Panc1 (cell line): ENCODE results near the gene HNRNPDL. TPM values are rescaled to one million over a fixed set of nuclear protein-coding genes. Genes with fewer than 3 reads are reported as not detected.

Source experiments
- ATAC-seq: fragments of 200-7000 bp; cut with Tn5 transposase; 2 replicates; pipeline ENCODE4 v1.9.1; 2020; ENCODE audit warnings: mild to moderate bottlenecking, moderate library complexity
- BruUV-seq: library from RNA; stranded (reverse); fragments of 400-500 nt; replicated peaks from 2 replicates; lab custom pipeline; 2021; lab: Mats Ljungman, UMichigan
- CTCF ChIA-PET: fragments of 300-600 bp; sonication (Branson Sonifier 250); formaldehyde crosslinking; loops from one replicate; lab custom pipeline; 2022; ENCODE audit warnings: antibody characterized with exemption; lab: Charles Lee
- POLR2A ChIA-PET: fragments of 300-600 bp; sonication (Branson Sonifier 250); formaldehyde crosslinking; loops from one replicate; lab custom pipeline; 2022; ENCODE audit warnings: antibody characterized with exemption; lab: Charles Lee
- DNase-seq: peaks from one replicate; pipeline ENCODE4 v3.0.0-alpha.2; 2010; ENCODE audit warnings: low read depth, low spot score
- H3K27ac ChIP-seq: 2 replicates; pipeline ENCODE4 v1.5.1; 2011; ENCODE audit warnings: mild to moderate bottlenecking, low read length, inconsistent platforms
- H3K27me3 ChIP-seq: fragments of 200-500 bp; sonication (Bioruptor generic); 2 replicates; pipeline ENCODE4 v1.6.0; 2014; ENCODE audit warnings: low read length, inconsistent platforms; ENCODE audit not compliant: control insufficient read depth, insufficient read depth
- H3K36me3 ChIP-seq: fragments of 200-500 bp; sonication (Bioruptor generic); 2 replicates; pipeline ENCODE4 v1.5.1; 2014; ENCODE audit warnings: inconsistent platforms, mild to moderate bottlenecking, low read length, moderate library complexity; ENCODE audit not compliant: control insufficient read depth, insufficient read depth
- H3K4me1 ChIP-seq: 2 replicates; pipeline ENCODE4 v1.5.1; 2011; ENCODE audit warnings: inconsistent platforms, mild to moderate bottlenecking, low read length, moderate library complexity; ENCODE audit not compliant: control insufficient read depth, insufficient read depth
- H3K4me3 ChIP-seq, 2 experiments: 2 replicates each; pipeline ENCODE4 v1.5.1; 2011 to 2012; ENCODE audit warnings: low read depth in 2 of 2, low read length in 2 of 2, mild to moderate bottlenecking in 2 of 2, inconsistent platforms in 1 of 2, moderate library complexity in 1 of 2
- H3K9me3 ChIP-seq: fragments of 200-500 bp; sonication (Bioruptor generic); 2 replicates; pipeline ENCODE4 v1.5.1; 2014; ENCODE audit warnings: low read depth, mild to moderate bottlenecking, inconsistent platforms, low read length, moderate library complexity; ENCODE audit not compliant: control insufficient read depth, insufficient read depth
- POLR2AphosphoS5 ChIP-seq: IDR thresholded peaks from 2 replicates; pipeline ENCODE4 v1.6.1; 2012; ENCODE audit warnings: mild to moderate bottlenecking, low read depth, low read length, moderate library complexity
- SIN3A ChIP-seq: IDR thresholded peaks from 2 replicates; pipeline ENCODE4 v1.6.1; 2012; ENCODE audit warnings: low read depth, mild to moderate bottlenecking, low read length, moderate library complexity, borderline replicate concordance; ENCODE audit not compliant: insufficient read depth
- TCF7L2 ChIP-seq: IDR thresholded peaks from 2 replicates; pipeline ENCODE4 v1.6.1; 2011; ENCODE audit warnings: mild to moderate bottlenecking, low read depth, low read length, inconsistent platforms
- in situ Hi-C: cut with HindIII; loops from 2 replicates; pipeline ENCODE4 v1.10.0; 2016; ENCODE audit warnings: low sequenced_read_pairs, low pct_unique_long_range_greater_than_20kb
- intact Hi-C: fragments of 100-400 bp; cut with micrococcal nuclease; formaldehyde crosslinking; loops from one replicate; pipeline ENCODE4 v1.10.0; 2022; ENCODE audit not compliant: unreplicated experiment
- total RNA-seq: library from RNA; stranded (reverse); gene quantifications from one replicate; pipeline ENCODE4 v1.2.1, GENCODE V29; 2021; ENCODE audit not compliant: unreplicated experiment
- TF ChIP-seq, protein P1 (sequence below): fragments of 450-650 bp; IDR thresholded peaks from 2 replicates; pipeline ENCODE4 v1.5.1; 2017; ENCODE audit warnings: mild to moderate bottlenecking
- TF ChIP-seq, protein P2 (sequence below), 2 experiments: IDR thresholded peaks; 2 replicates each; pipeline ENCODE4 v1.6.1; 2011 to 2012; ENCODE audit warnings: low read depth in 2 of 2, control low read depth in 1 of 2, low read length in 1 of 2, mild to moderate bottlenecking in 1 of 2, moderate library complexity in 1 of 2; ENCODE audit not compliant: insufficient read depth in 1 of 2

HNRNPDL gene
- total RNA-seq, 1 experiment from 2014 or later: 146 TPM

DNA sequence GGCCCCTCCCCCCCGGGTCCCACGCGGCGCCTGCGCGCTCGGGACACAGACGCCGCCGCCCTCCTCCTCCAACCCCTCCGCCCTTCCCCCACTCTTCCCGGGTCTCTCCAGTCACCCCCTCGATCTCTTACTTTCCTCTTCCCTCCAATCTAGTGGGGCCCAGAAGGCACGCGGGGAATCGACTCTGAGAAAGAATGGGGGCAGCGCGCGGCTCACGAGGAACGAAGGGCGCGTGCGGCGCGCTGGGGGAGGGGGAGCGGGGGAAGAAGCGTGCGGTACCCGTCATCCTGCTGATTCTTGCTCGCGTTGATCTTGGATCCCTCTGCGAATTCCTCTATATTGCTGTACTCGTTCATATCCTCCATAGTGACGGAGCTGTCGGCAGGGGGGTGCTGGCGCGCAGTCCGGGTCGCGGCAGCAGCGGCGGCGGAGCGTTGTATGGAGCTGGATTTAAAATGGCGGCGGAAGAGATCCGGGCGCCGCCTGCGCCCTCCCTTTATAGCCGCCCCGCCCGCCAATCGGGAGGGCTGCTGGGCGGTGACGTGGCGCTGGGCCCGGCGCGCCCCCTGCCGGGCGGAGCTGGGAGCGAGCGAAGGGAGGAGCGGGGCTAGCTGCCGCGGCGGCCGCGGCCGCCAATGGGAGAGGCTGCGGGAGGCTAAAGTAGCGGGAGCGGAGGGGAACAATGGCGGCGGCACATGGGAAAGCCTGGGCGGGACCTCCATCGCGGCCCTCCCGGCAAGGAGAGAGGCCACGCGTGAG, 1.1 kb downstream of the HNRNPDL start:
- H3K4me1 ChIP-seq: peaks cover 20% of the 10 kb centered on the region
- ChIA-PET POLR2A (interaction anchor here (0.6 to 1.0 kb wide), 3 partner anchors 13 to 62 kb away, joined by 5 to 14 read pairs (median 6); no protein-coding TSS in a partner anchor), CTCF (no interaction called here)
- peak overlapping the region; percentile 89 for H3K27ac ChIP-seq
- BruUV-seq: no TSS peak
- peak overlapping the region; percentile 96 to 98 for H3K4me3 ChIP-seq
- DNase-seq: peak; percentile 35
- H3K9me3 ChIP-seq: no peaks in the 10 kb centered on the region
- in situ Hi-C loops (no loop called here), intact Hi-C loops (loop anchor here (5.0 kb wide), 1 partner anchor 57 kb away; the partner anchor contains the start of gene HNRNPD)
- ATAC-seq: peak; percentile 81
- TF ChIP-seq SIN3A: no peak; the same call in 1 of the 2 replicates
- TF ChIP-seq, protein P1, sequence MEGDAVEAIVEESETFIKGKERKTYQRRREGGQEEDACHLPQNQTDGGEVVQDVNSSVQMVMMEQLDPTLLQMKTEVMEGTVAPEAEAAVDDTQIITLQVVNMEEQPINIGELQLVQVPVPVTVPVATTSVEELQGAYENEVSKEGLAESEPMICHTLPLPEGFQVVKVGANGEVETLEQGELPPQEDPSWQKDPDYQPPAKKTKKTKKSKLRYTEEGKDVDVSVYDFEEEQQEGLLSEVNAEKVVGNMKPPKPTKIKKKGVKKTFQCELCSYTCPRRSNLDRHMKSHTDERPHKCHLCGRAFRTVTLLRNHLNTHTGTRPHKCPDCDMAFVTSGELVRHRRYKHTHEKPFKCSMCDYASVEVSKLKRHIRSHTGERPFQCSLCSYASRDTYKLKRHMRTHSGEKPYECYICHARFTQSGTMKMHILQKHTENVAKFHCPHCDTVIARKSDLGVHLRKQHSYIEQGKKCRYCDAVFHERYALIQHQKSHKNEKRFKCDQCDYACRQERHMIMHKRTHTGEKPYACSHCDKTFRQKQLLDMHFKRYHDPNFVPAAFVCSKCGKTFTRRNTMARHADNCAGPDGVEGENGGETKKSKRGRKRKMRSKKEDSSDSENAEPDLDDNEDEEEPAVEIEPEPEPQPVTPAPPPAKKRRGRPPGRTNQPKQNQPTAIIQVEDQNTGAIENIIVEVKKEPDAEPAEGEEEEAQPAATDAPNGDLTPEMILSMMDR: peak; percentile 90
- TF ChIP-seq, protein P2, sequence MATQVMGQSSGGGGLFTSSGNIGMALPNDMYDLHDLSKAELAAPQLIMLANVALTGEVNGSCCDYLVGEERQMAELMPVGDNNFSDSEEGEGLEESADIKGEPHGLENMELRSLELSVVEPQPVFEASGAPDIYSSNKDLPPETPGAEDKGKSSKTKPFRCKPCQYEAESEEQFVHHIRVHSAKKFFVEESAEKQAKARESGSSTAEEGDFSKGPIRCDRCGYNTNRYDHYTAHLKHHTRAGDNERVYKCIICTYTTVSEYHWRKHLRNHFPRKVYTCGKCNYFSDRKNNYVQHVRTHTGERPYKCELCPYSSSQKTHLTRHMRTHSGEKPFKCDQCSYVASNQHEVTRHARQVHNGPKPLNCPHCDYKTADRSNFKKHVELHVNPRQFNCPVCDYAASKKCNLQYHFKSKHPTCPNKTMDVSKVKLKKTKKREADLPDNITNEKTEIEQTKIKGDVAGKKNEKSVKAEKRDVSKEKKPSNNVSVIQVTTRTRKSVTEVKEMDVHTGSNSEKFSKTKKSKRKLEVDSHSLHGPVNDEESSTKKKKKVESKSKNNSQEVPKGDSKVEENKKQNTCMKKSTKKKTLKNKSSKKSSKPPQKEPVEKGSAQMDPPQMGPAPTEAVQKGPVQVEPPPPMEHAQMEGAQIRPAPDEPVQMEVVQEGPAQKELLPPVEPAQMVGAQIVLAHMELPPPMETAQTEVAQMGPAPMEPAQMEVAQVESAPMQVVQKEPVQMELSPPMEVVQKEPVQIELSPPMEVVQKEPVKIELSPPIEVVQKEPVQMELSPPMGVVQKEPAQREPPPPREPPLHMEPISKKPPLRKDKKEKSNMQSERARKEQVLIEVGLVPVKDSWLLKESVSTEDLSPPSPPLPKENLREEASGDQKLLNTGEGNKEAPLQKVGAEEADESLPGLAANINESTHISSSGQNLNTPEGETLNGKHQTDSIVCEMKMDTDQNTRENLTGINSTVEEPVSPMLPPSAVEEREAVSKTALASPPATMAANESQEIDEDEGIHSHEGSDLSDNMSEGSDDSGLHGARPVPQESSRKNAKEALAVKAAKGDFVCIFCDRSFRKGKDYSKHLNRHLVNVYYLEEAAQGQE (IDR thresholded peaks at IDR 0.05; ENCODE audit: insufficient read depth in 1 of 2, low read depth in 2 of 2, low read length in 1 of 2): no peak
- TF ChIP-seq POLR2AphosphoS5: peak; percentile 86
- TF ChIP-seq TCF7L2: peak; percentile 34; the same call in 1 of the 2 replicates
- H3K36me3 ChIP-seq: peaks cover 49% of the 10 kb centered on the region
- H3K27me3 ChIP-seq: no peaks in the 10 kb centered on the region

DNA sequence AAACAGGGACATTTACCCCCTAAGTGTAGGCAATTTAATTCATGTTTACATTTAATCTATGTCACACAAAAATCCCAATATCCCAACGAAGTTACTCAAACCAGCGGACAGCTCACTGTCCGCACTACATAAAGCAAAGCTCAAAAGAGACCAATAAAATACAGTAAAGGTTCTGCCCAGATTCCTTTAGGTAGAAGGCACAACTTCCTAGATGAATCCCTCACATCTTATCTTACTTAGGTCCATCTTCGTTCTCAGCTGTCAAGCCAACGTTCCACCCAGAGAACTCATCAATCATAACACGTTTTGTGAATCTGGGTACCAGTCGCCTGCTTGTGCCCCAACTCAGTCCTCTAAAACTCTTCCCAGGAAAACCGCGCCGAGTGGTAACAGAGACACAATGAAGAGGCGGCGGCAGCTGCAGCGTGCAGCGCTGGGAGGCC, 1.7 kb downstream of the HNRNPDL start:
- ATAC-seq: no peak
- intact Hi-C loops: loop anchor here (5.0 kb wide), 1 partner anchor 56 kb away; the partner anchor contains the start of gene HNRNPD
- ChIA-PET CTCF (no interaction called here), POLR2A (interaction anchor here (0.6 to 0.8 kb wide), 2 partner anchors 21 to 61 kb away, joined by 4 to 14 read pairs; no protein-coding TSS in a partner anchor)
- in situ Hi-C loops: no loop called here
- TF ChIP-seq, protein P1: no peak
- 0 out of 2 replicates have a peak, but pooled peaks have one; percentile 66 for TF ChIP-seq SIN3A
- Histone ChIP-seq H3K27ac (peak overlapping the region; percentile 70), H3K9me3 (no peaks in the 10 kb centered on the region), H3K27me3 (no peaks in the 10 kb centered on the region), H3K4me3 (peak overlapping the region; percentile 96 to 98), H3K4me1 (peaks cover 20% of the 10 kb centered on the region), H3K36me3 (peaks cover 55% of the 10 kb centered on the region)
- no TSS peak for BruUV-seq
- no peak for DNase-seq
